Left kidney (tissue), 8 donors: ENCODE data around the gene FRZB. TPM values are rescaled to one million over a fixed set of nuclear protein-coding genes. Genes with fewer than 3 reads are reported as not detected.

Source experiments
- DNase-seq: peaks from one replicate; pipeline ENCODE4 v3.0.0-alpha.2; 2013
- long read RNA-seq, 8 donors: transcript quantifications; one replicate each; lab custom pipeline, GENCODE V29; 2026
- polyA plus RNA-seq: library from polyadenylated mRNA; unstranded; fragments of 120-200 nt; gene quantifications from one replicate; pipeline ENCODE4 v1.2.1, GENCODE V29; 2013; ENCODE audit not compliant: insufficient read length

Gene FRZB, protein sequence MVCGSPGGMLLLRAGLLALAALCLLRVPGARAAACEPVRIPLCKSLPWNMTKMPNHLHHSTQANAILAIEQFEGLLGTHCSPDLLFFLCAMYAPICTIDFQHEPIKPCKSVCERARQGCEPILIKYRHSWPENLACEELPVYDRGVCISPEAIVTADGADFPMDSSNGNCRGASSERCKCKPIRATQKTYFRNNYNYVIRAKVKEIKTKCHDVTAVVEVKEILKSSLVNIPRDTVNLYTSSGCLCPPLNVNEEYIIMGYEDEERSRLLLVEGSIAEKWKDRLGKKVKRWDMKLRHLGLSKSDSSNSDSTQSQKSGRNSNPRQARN
- polyA plus RNA-seq = 10.9 TPM
- long read RNA-seq, donor 1, transcript FRZB-201 (6 exons, 3,162 nt) = major isoform, 7 of 28 reads
- long read RNA-seq, donor 1, partial matches to known transcripts = 21 of 28 reads
- long read RNA-seq, donor 1, other reads (novel, unspliced or antisense) = 0 of 28 reads
- long read RNA-seq, donor 2, transcript FRZB-201 (6 exons, 3,162 nt) = major isoform, 12 of 12 reads
- long read RNA-seq, donor 2, partial matches to known transcripts = 0 of 12 reads
- long read RNA-seq, donor 2, other reads (novel, unspliced or antisense) = 0 of 12 reads
- long read RNA-seq, donor 3, transcript FRZB-201 (6 exons, 3,162 nt) = major isoform, 8 of 8 reads
- long read RNA-seq, donor 3, partial matches to known transcripts = 0 of 8 reads
- long read RNA-seq, donor 3, other reads (novel, unspliced or antisense) = 0 of 8 reads
- long read RNA-seq, donor 4, partial matches to known transcripts = 0 of 1 reads
- long read RNA-seq, donor 4, other reads (novel, unspliced or antisense) = 0 of 1 reads
- long read RNA-seq, donor 5, transcript FRZB-201 (6 exons, 3,162 nt) = major isoform, 10 of 10 reads
- long read RNA-seq, donor 5, partial matches to known transcripts = 0 of 10 reads
- long read RNA-seq, donor 5, other reads (novel, unspliced or antisense) = 0 of 10 reads
- long read RNA-seq, donor 6, transcript FRZB-201 (6 exons, 3,162 nt) = major isoform, 6 of 19 reads
- long read RNA-seq, donor 6, partial matches to known transcripts = 13 of 19 reads
- long read RNA-seq, donor 6, other reads (novel, unspliced or antisense) = 0 of 19 reads
- long read RNA-seq, donor 7, transcript FRZB-201 (6 exons, 3,162 nt) = major isoform, 5 of 5 reads
- long read RNA-seq, donor 7, partial matches to known transcripts = 0 of 5 reads
- long read RNA-seq, donor 7, other reads (novel, unspliced or antisense) = 0 of 5 reads
- long read RNA-seq, donor 8, transcript FRZB-201 (6 exons, 3,162 nt) = major isoform, 6 of 6 reads
- long read RNA-seq, donor 8, partial matches to known transcripts = 0 of 6 reads
- long read RNA-seq, donor 8, other reads (novel, unspliced or antisense) = 0 of 6 reads

DNA sequence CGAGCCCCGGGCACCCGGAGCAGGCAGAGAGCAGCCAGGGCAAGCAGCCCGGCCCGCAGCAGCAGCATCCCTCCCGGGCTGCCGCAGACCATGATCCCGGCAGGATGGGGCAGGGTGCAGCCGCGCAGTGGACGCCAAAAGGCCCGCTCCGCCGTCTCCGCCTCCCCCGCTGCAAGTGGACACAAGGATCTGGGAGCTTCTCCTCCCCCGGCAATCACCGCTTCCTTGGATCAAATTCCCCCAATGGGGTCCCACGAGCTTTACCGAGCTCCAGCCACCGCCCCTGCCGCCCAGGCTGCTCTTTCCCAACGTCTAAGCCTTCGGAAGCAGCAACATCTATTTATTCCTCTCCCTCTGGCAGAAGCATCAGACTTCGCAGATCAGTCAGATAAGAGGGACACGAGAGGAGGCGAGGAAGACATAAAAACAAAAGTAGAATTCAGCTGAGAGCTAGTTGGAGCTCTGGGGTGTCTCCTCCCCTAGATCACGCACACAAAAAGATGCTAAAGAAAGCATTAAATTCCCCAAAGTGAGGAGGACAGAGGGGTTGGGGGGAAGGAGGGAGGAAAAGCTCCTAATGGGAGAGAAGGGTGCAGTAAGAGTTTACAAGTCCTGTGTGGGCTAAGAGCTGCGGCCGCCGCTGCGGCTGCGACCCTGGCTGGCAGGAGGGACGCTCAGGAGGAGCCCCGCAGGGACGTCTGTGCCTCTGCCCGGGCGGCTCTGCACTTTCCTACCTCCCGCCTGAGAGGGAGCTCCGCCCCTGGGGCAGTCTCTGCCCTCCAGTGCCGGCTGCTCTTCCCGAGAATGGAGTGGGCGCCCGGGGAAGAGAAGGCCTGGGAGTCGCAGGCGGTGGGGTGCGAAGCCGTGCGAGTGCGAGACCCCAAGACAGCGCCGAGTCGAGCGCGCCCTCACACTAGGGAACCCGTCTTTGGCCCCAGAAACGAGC, at the start of gene FRZB:
FRZB (minus strand) TSS at position 177 of the 946 bp plus-strand sequence; CDS start at position 92, 85 bp downstream.
- DNase-seq = peak; percentile 81

DNA sequence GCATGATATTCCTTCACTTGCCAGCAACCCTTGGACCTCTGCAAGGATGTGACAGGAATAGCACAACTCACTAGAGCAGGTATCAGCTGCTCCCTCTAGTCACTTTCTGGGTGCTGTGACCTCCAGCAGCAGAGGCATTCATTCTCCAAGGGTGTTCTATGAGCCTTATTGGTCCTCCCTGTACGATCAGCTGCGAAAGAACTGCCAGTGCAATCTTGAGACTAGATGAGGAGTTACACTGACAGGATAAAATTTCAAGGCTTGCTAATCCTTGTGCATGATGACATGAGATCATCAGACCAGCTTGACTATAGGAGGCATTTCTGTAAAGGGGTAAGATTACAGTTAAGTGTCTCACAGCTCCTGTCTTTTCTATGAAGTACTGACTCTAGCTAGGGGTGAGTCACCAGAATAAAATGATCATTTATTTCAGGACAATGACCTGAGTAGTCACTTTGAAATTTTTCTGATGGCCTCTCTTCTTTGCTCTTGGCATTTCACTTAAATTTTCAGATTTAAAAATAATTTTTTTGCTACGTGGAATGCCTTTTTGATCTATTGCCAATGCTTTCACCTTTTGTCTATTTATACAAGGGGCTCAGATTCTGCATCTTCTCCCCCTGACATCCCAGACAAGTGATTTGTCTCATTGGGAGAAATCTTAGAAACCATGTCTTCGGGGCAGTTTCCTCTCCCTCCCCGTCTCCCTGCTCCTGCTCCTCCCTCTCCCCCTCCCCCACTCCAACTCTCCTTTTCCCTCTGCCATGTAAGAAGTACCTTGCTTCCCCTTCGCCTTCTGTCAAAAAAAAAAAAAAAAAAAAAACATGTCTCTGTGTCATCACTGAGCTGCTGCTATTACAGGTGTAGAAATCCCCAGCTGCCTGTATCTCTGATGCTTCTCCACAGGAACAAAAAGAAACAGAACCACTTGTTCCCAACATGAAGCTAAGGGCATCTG, 49.2 kb upstream of the FRZB start:
- DNase-seq = no peak

DNA sequence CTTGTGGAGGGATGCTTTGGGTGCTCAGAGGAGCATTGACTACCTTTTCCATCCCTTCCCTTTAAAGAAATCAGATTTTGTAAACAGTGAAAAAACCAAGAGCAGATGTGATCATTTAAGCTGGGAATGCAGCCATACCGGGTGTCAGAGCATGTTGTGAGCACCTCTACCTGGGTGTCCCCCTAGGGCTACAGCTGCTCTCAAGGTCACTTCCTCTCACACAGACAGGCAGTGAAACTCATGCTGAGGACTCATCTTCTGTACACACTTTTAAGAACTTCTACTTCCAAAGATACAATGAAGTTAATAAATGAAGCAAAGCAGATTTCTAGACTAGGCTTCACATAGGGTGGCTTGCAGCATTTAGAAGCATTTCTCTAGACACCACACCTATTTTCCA, 48.4 kb upstream of the FRZB start:
- no peak for DNase-seq

DNA sequence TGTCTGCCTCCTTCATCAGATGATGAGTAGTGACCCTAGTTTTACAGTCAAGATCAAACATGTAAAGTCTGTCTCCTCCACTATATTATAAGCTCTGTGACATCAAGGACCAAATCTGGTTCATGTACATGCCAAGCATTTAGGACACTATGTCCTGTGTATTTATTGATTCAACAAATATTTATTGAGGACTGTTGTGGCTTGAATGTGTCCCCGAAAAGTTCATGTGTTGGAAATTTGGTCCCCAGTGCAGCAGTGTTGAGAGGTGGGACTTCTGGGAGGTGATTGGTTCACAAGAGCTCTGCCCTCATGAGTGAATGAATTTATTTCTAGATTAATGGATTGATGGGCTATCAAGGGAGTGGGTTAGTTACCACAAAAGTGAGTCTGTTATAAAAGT, 46.6 kb upstream of the FRZB start:
- DNase-seq = no peak

DNA sequence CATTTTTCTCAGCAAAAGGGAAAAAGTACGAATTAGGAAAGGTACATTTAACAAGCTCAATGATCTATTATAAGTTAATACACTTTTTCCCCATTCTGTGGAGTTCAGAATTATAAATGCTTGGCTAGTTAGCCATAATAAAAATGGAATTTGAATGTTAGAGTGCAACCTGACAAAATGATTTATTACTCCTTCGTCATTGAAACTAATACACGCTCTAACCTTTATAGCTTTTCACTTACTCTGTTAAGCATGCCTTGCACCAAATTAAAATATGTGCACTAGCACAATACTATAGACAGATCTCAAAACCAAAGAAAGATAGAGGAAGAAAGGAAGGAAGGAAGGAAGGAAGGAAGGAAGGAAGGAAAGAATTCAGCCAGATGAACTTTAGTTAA, 46.1 kb upstream of the FRZB start:
- no peak for DNase-seq

DNA sequence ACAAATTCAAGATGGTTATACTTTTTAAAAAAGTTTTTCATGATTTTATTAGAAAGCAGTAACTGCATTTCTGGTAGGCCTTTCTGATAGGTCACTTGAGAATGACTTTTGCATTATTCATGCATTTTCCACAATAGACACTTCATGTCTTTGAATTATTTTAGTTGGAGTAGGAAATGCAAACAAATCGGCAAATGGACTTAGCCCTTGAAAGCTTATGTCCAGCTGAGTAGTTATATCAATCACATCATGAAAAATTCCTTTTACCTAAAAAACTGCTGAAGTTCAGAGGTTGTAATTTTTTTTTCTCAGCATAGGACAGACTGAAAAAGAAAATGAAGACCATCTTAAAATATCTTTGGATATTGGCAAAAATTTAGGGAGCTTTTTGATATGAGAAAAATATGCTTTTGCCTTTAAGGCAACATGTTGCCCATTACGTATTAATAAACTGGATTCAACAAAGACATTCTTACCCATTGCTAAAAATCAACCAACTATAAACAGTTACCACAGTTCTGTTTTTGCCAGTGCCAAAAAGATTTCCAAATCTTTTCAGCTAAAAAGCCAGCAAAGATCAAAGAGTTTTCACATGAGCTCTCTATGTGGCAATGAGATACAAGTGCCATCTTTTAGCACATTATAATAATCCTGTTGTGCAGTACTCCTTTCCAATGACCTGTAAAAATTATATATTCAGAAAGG, 45.5 kb upstream of the FRZB start:
- DNase-seq = no peak

DNA sequence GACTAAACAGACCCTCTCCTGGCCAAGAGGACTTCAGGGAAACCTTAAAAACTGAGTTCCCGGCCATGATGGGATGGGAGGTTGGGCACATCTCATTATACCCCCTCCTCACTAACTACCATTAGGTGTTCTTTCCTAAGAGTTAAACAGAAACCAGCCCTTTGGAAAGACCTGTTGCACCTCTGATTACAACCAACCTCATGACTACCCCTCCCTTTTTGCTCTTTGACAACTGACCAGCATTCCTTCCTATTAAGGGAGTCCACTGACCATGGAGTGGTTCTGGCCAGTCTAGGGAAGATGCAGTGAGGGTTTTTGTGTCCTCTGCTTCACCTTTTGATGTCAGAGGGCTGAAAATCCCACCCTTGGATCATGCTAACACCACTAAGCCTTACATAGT, 44.5 kb upstream of the FRZB start:
- no peak for DNase-seq

DNA sequence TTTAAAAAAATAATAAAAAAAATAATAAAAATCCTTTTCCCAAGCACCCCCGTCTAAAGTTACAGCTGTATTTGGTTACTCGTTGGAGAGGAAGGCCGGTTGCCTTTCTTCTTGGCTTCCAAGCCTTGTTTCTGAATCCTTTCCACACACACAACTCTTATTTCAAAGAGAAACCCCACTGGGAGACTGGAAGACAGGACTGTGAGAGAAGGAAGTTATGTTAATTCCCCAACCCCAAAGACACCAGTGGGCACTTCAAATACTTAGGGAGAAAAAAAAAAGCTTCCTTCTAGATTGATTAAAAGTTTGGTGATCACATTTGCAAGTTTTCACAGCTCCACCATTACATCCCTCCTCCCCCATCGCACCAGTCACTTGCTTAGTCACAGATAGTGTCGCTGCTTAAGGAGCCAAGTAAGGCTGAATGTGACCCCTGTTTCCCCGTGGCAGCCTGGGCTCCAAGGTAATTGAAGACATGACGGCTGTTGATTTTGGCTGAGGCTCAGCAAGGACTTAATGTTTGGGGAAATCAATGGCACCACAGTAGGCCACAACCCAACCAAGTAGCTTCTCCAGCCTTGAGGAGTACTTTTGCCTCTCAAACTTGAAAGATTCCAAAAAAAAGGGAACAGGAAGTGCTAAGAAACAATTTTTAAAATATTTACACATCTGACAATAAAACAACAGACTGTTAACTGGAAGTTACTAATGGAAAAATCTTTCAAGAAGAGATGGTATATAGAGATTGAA, 40.8 kb upstream of the FRZB start:
- no peak for DNase-seq

DNA sequence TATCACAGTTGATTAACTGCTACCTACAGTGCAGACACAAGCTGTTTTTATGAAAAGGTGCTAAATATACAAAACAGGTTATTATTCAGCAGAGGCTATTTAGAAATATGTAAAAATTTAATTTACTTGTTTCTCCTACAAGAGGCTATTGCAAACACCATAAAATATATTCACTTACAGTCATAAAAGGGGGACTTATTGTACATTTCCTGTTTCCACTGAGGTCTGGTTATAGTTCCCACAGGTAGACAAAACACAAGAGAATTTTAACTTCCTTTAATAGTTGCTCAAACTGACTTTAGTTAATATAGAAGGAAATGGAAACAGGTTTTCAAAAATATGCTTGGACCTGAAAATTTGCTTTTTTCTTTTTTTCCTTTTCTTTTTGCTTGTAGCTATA, 40.0 kb upstream of the FRZB start:
- DNase-seq = no peak

DNA sequence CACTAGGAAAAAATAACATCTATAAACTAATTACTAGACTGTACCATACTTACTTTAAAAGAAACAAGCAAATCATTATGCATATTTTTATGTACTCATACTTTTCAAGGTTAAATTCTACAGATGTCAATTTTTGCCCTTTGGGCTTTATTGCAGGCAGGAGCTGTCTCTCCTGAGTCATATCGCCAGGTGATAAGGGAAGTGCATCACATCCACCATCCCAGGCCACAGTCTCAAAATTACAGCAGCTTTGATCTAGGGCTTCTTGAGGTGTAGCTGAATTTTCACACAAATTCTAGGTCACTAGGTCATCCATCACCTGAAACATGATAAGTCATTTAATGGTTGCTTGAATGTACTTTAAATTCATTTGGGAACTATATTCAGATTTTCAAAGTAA, 38.4 kb upstream of the FRZB start:
- DNase-seq = no peak

DNA sequence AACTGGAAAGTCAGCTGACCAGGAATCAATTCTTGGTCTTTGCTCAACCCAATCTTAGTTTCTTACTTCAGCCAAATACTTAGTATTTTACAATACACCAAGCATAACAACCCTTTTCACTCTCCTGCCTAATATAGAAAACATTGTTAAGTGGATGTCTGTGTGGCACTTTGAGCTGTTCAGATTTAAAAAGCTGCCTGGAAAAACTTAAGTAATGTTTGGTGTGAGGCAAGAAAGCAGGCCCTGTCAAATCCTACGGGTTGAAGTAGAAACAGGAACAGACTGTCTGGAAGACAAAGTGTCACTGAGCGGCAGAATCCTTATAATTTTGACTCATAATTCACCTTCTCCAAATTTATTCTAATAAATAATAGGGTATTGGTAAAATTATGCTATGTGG, 37.1 kb upstream of the FRZB start:
- DNase-seq = no peak

DNA sequence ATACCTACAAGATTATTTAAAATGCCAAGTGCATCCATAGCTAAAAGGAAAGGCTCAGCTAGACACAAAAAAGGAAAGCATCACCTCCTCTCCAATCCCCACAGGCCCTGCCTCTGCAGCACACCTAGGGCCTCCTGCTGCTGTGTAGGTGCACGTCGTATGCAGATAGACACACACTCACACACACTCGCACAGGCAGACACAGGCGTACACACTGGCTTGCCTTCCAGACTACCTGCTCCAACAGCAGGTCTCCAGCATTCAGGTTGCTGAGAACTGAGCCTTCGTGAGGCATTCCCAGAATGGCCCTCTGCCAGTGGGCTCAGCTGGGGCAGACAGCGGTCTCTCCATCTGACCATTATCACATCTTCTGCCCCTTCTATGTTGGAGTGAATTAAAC, 35.3 kb upstream of the FRZB start:
- no peak for DNase-seq

DNA sequence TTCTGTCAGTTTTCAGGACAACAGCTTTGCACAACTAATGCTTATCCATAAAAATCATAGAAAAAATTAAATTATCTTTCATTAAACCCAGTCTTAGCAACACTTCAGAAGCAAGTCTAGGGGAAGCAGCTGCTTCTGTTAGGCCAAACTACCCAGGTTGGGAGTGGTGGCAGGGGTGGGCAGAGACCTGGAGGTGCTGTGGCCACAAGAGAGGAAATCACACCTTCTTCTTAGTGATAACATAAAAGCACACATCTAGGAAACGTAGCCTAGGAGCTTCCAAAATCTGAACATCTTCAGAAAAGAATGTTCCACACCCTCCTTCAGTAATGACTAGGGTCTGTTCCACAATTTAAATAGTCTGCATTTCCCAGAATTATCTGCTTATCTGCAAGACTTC, 32.3 kb upstream of the FRZB start:
- DNase-seq = no peak

DNA sequence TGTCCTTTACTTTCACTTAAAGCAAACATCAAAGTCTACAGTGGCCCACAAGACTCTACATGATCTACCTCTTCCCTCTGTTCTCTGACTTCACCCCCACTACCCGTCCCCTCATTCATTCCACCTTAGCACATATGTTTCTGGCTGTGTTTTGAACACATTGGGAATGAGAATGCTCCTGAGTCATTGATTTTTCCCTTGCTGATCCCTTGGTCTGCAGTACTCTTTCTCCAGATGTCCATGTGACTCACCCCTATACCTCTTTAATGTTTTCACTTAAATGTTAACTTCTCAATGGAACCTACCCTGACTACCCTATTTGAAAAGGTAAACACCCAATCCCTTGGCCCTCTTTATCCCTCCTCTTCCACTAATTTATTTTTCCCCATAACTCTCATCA, 30.7 kb upstream of the FRZB start:
- no peak for DNase-seq

DNA sequence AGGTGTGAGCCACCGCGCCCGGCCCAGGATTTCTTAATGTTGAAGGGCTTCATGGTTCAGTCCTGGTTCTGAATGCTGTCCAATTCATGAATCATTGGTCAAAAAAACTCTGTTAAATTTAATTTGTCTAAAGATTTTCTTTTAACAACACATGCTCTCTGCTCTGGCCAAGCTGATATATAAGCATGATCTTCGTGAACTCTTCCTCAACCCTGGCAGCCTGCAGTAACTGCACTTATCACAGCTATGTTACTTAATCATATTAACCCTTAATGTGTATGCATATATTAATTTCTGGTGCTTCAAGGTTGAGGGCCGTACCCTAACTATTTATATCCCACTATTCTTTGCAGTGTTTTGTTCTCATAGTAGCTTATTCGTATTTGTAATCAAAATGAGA, 29.4 kb upstream of the FRZB start:
- DNase-seq = no peak

DNA sequence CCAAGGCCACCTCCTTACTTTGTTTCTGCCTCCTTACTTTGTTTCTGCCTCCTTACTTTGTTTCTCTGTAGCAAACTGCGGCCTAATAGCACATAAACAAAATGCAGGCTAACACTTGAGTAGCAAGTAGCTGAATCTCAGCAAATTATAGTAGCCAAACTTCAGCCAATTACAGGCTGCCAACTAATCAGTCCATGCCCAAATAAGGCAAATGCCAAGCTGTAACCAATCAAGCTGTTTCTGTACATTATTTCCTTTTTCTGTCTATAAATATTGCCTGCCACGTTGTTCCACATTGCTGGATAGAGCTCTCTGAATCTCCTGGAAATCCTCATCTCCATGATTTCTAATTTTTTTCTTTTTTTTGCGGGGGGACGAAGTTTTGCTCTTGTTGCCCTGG, 28.7 kb upstream of the FRZB start:
- no peak for DNase-seq

DNA sequence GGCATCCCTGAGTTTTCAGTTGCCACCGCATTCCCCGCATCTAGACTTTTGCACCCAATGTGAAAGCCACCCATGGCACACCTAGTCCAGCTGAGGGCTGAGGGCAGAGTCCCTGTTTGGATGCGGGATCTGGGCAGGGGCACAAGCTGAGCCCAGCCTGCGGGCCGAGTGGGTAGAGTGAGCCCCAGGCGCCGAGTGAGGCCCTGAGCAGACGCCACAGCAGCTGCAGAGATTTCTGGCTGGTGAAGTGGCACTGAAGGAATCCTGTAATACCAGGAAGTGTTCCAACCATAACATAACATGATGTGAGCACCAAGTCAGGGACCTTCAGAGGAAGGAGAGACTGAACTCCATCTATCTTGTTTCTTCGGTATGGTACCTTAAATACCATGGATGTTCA, 27.7 kb upstream of the FRZB start:
- DNase-seq = no peak

DNA sequence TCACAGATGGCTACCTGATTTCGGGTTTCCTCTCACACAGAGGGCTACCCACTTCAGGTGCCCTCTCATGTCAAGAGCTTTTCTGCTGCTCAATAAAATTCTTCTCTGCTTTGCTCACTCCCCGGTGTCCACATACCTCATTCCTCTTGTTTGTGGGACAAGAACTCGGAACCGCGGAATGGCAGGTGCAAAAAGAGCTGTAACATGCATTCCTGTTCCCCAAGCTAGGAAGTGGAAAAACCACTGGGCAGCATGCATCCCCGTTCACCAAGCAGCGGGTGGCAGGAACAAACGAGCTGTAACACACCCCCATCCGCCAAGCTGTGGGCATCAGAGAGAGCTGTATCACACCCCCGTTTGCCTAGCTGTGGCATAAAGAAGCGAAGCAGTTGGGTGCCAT, 27.2 kb upstream of the FRZB start:
- no peak for DNase-seq
